ENCODE measurements around the gene HAUS6.

GRCh38 chr9:19018201-19018600, 84.5 kb downstream of the HAUS6 start:
- TF ChIP-seq CTCF (conservative IDR thresholded peaks at IDR 0.05): no peak
- TF ChIP-seq ZFX (IDR thresholded peaks at IDR 0.05): no peak
